ENCODE results near the gene PPP4R3B. TPM values are rescaled to one million over a fixed set of nuclear protein-coding genes. Genes with fewer than 3 reads are reported as not detected.
A peak's percentile ranks its signal among the peaks of the same experiment; 100 is the strongest.

Gene PPP4R3B
- total and polyA plus RNA-seq, 2 of the 13 experiments (the other 11 are each of a cell fraction or from before 2014, with no cell fraction given), result 24.2 to 53.0 TPM

DNA sequence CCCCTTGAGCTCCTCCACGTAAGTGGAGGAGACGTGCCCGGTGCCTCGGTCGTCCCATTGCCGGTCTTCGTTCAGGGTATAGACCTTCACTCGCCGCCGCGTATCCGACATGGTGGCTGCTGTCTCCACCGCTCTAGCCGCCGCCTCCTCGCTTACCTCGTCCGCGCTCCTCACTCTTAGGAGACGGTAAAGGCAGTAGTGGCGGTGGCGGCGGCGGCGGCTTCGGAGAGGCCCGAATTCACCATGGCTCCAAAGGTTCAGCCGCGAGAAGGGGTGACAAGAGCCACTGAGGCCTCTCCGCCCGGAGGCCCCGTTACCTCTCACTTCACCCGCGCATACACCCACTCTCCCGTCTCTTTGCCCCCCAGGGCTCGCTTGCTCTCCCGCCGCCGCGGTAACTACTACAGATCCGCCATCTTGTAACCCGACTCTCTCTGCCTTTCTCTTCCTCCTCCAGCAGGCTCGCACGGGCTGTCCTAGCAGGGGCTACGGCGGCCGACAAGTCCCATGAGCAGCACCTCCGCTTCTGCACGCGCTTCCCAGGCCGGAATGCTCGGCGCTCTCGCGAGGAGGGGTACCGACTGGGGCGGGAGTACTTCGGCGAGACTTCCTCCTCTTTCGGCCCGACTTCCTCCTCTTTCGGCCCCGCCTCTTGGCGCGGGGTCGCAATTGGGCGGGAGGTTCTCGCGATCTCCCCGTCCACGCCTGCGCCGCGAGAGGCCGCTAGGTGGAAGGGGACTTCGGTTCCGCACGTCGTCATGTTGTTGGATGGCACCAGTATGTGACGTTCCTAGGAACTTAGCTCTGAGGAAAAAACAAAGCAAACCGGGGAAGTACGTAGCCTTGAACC is at the start of gene PPP4R3B (continued):
- TF ChIP-seq, protein P1, sequence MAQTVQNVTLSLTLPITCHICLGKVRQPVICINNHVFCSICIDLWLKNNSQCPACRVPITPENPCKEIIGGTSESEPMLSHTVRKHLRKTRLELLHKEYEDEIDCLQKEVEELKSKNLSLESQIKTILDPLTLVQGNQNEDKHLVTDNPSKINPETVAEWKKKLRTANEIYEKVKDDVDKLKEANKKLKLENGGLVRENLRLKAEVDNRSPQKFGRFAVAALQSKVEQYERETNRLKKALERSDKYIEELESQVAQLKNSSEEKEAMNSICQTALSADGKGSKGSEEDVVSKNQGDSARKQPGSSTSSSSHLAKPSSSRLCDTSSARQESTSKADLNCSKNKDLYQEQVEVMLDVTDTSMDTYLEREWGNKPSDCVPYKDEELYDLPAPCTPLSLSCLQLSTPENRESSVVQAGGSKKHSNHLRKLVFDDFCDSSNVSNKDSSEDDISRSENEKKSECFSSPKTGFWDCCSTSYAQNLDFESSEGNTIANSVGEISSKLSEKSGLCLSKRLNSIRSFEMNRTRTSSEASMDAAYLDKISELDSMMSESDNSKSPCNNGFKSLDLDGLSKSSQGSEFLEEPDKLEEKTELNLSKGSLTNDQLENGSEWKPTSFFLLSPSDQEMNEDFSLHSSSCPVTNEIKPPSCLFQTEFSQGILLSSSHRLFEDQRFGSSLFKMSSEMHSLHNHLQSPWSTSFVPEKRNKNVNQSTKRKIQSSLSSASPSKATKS (CRISPR knock-in tag; IDR thresholded peaks at IDR 0.05), result no peak; the same call in 1 of the 2 replicates
- TF ChIP-seq, protein P2, sequence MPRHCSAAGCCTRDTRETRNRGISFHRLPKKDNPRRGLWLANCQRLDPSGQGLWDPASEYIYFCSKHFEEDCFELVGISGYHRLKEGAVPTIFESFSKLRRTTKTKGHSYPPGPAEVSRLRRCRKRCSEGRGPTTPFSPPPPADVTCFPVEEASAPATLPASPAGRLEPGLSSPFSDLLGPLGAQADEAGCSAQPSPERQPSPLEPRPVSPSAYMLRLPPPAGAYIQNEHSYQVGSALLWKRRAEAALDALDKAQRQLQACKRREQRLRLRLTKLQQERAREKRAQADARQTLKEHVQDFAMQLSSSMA (CRISPR knock-in tag; IDR thresholded peaks at IDR 0.05), result peak; percentile 96
- TF ChIP-seq KDM5B (CRISPR knock-in tag; IDR thresholded peaks at IDR 0.05; ENCODE audit: borderline replicate concordance) (peak; percentile 98), HMG20A (CRISPR knock-in tag; IDR thresholded peaks at IDR 0.05; ENCODE audit: borderline replicate concordance) (no peak; the same call in 1 of the 2 replicates), RXRB (CRISPR knock-in tag; IDR thresholded peaks at IDR 0.05; ENCODE audit: borderline replicate concordance) (peak; percentile 89), MLLT10 (CRISPR knock-in tag; IDR thresholded peaks at IDR 0.05) (no peak), FIP1L1 (IDR thresholded peaks at IDR 0.05; ENCODE audit: borderline replicate concordance, insufficient read depth, low read depth, low read length) (peak; percentile 45; the same call in 1 of the 2 replicates), CBX2 (IDR thresholded peaks at IDR 0.05; ENCODE audit: low read depth, low read length) (no peak), CBX2 (CRISPR knock-in tag; IDR thresholded peaks at IDR 0.05; ENCODE audit: low read depth) (0 out of 2 replicates have a peak, but pooled peaks have one; percentile 54), DMAP1 (CRISPR knock-in tag; IDR thresholded peaks at IDR 0.05) (peak; percentile 99), CBX5 (CRISPR knock-in tag; IDR thresholded peaks at IDR 0.05; ENCODE audit: borderline replicate concordance) (peak; percentile 96; the same call in 1 of the 2 replicates), ZNF274 (CRISPR knock-in tag; IDR thresholded peaks at IDR 0.05) (peak; percentile 74), RFXANK (CRISPR knock-in tag; IDR thresholded peaks at IDR 0.05) (peak; percentile 67), MAZ (IDR thresholded peaks at IDR 0.05; ENCODE audit: borderline replicate concordance, low read depth, low read length) (peak; percentile 24; the same call in 1 of the 2 replicates), MAZ (CRISPR knock-in tag; IDR thresholded peaks at IDR 0.05; ENCODE audit: low read depth) (peak; percentile 99), ZFP62 (CRISPR knock-in tag; IDR thresholded peaks at IDR 0.05) (no peak)
- TF ChIP-seq, protein P3, sequence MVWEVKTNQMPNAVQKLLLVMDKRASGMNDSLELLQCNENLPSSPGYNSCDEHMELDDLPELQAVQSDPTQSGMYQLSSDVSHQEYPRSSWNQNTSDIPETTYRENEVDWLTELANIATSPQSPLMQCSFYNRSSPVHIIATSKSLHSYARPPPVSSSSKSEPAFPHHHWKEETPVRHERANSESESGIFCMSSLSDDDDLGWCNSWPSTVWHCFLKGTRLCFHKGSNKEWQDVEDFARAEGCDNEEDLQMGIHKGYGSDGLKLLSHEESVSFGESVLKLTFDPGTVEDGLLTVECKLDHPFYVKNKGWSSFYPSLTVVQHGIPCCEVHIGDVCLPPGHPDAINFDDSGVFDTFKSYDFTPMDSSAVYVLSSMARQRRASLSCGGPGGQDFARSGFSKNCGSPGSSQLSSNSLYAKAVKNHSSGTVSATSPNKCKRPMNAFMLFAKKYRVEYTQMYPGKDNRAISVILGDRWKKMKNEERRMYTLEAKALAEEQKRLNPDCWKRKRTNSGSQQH (CRISPR knock-in tag; IDR thresholded peaks at IDR 0.05; ENCODE audit: low read depth), result peak; percentile 91
- TF ChIP-seq, protein P4, sequence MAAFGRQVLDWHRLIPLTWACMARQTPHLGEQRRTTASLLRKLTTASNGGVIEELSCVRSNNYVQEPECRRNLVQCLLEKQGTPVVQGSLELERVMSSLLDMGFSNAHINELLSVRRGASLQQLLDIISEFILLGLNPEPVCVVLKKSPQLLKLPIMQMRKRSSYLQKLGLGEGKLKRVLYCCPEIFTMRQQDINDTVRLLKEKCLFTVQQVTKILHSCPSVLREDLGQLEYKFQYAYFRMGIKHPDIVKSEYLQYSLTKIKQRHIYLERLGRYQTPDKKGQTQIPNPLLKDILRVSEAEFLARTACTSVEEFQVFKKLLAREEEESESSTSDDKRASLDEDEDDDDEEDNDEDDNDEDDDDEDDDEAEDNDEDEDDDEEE (CRISPR knock-in tag; IDR thresholded peaks at IDR 0.05), result peak; percentile 89; the same call in 1 of the 2 replicates
- TF ChIP-seq, protein P5, sequence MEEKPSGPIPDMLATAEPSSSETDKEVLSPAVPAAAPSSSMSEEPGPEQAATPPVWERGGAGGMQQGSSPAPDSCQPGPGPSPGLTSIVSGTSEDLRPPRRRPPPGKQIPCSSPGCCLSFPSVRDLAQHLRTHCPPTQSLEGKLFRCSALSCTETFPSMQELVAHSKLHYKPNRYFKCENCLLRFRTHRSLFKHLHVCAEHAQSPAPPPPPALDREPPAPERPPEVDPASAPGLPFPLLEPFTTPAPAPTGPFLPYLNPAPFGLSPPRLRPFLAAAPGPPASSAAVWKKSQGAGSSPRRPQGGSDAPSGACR (CRISPR knock-in tag; IDR thresholded peaks at IDR 0.05), result peak; percentile 96
- TF ChIP-seq, protein P6, sequence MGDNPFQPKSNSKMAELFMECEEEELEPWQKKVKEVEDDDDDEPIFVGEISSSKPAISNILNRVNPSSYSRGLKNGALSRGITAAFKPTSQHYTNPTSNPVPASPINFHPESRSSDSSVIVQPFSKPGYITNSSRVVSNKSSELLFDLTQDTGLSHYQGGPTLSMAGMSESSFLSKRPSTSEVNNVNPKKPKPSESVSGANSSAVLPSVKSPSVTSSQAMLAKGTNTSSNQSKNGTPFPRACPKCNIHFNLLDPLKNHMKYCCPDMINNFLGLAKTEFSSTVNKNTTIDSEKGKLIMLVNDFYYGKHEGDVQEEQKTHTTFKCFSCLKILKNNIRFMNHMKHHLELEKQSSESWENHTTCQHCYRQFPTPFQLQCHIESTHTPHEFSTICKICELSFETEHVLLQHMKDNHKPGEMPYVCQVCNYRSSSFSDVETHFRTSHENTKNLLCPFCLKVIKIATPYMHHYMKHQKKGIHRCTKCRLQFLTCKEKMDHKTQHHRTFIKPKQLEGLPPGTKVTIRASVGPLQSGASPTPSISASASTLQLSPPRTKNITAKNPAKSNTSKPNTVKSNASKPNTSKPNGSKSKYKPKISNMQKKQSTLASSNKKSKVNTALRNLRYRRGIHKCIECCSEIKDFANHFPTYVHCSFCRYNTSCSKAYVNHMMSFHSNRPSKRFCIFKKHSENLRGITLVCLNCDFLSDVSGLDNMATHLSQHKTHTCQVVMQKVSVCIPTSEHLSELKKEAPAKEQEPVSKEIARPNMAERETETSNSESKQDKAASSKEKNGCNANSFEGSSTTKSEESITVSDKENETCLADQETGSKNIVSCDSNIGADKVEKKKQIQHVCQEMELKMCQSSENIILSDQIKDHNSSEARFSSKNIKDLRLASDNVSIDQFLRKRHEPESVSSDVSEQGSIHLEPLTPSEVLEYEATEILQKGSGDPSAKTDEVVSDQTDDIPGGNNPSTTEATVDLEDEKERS (CRISPR knock-in tag; IDR thresholded peaks at IDR 0.05), result peak; percentile 94
